ENCODE results near the gene CCL15.

GRCh38 chr17:35972945-35973332 lies 28.4 kb downstream of the CCL15 start:
- TF ChIP-seq CTCF (IDR thresholded peaks at IDR 0.05) (no peak), POLR2A (IDR thresholded peaks at IDR 0.05) (no peak)
